RKO (cell line): ENCODE results near the gene IKZF1.
A peak's percentile ranks its signal among the peaks of the same experiment; 100 is the strongest.

Source experiments
- DNase-seq: peaks from one replicate; pipeline ENCODE4 v3.0.0-alpha.2; 2016; ENCODE audit warnings: low spot score

IKZF1 gene

DNA sequence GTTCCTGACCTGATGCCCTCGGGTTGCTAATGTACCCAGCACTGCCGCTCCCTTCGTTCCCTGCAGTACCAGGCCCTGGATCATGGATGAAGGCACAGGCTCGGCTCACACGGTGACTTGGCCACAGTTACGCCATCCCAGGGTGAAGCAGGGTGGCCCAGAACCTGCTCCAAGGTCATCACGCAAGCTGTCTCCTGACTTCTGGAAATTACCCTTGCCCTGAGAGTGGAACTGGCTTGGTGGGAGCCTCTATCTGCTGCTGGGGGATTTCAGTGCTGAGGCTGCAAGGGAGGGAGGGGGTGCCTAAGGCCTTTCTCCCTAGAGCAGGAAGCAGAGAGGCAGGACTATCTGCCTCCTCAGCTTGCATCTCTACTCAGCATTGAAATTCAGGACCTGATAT, 109.0 kb downstream of the IKZF1 start:
- DNase-seq: no peak

DNA sequence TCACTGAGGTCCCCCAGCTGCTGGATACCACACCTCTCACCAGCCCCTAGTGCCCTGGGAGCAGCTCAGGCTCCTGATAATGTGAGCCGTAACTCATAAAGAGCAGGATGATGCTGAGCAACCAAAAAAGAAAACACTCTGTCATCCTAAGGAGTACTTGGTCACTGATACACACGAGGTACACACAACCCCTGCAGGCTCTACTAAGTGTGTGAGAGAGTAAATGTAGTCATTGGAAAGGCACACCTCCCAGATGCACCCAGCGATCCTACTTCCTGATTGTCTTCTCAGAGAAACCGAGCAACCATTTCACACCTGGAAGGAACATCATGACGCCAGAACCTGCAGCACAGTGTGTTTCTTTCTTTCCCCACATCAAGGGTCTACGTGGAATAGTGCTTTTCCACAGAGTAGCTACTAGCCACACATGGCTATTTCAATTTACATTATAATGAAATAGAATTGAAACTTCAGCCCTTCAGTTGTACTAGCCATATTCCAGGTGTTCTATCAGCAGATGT, 111.4 kb downstream of the IKZF1 start:
- no peak for DNase-seq

DNA sequence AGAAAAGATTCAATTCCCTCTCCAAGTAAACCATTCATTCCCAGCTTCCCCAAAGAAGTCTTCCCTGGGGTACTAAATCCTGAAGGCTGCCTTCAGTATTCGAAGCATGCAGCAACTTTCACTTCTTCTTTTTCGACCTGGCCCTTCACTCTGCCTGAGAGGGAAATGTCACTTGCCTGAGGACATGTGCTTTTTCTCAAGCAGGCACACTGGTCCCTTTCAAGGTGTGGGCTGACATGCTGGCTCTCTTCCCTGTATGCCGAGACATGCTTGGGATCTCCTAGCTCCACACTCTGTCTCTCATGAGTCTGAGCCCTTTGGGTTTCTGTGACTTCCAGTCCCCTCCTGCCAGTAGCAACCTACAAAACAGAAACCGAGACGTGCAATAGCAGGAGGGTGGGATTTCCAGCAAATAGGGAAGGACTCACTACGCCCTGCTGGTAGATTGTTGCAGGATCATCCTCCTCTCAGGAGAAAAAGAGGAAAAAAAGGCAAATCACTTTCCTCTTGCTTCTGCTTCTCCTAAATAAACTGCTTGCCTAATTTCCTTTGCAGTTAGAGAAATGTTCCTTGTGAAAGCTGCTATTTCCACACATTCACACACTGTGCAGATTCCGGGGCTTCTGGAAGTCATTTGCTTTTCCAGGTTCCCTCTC, 112.1 kb downstream of the IKZF1 start:
- DNase-seq: no peak

DNA sequence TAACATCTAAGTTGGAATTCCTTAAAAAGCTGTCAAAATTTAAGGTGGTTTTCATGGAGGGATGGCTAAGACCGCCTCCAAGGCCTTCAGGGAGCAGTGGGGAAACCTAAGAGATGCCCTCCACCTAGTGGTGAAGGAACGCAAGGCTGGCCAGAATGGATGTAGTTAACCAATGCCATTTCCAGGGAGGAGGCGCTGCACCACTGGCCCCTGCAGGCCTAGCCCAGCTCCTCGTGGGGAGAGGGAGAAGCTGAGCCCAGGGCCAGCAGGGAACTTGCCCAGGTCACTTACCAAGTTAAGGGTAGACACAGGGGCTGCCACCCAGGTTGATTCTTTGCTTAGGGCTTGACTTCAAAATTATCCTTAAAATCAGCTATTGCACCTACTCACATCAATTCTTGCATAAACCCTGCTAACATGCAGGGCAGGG, 113.6 kb downstream of the IKZF1 start:
- DNase-seq: peak; percentile 86

DNA sequence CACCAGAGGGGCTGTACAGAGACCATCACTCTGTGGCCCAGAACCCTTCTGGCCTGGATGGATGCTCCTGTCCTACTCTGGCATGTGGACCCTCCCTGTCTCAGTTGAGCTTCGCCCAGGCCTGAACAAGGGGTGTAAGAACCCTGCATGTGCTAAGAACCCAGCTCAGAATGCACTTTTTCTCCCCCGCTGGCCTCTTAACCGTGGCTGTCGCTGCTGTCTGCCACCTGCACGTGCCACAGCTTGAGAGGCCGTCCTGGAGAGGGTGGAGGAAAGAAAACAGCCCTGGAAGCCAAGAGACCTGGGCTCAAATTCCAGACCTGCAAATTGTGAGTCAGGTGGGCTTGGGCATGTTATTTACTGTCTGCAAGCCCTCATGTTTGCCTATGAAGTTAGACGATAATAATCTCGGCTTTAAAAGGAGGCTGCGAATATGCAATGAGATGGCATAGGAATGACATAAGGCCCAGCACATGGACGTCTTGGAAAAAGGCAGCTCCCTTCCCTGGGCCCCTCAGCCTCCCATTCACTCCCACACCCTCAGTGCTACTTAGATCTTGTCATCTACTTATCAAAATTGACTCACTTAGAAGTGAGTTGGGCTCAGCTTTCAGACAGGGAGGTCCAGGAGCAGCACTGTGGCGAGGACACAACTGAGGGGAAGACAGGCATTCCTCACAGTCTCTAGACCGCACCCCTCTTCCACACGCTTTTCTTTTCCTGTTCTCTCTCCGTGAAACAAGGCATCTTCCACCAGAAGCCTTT, 114.2 kb downstream of the IKZF1 start:
- DNase-seq: no peak

DNA sequence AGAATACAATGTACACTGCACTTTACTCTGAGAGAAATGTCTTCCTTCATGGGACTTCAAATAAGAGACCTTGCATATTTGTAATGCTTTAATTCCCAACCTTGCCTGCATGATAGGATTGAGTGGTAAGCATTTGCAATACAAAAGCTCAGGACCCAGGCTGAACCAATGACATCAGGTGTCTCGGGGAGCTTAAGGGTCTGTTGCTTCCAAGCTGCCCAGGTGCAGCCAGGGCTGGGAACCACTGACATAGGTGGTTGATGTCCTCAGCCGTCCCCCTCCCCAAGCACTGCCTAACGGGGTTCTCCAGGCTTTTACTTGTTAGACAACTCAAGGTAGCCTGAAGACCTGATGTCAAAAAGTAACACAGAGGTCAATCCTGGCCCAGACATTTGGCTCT, 116.5 kb downstream of the IKZF1 start:
- no peak for DNase-seq

DNA sequence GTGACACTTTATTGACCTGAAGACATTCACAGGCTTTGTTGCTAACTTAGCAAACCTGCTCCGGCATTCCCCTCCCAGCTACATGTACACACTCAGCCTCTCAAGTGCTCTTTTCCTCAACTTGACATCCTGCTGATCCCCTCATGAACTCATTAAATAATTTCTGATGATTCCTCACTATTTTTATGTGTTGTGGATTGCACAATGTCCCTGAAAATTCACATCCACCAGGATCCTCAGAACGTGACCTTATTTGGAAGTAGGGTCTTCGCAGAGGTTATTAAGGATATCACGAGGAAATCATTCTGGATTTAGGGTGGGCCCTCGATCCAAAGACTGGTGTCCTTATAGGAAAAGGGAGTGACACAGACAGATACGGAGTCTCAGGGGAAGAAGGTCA, 118.3 kb downstream of the IKZF1 start:
- no peak for DNase-seq

DNA sequence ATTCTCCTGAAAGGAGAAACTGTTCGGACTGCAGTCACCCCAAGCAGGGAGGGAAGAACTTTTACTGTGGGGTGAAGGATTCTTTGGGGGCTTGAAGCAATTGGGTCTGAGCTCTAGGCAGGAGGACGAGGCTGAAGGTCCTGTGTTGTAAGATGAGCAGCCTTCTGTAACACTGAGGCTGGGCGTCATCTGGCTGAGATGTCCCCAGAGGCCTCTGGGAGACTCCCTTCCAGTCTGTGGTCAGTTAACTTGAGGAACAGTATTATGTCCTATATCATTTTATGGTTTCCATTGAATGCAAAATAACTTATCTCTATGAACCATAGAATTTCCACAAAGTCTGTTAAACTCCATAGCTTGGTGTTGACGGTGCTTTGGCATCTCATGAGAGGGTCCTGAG, 119.3 kb downstream of the IKZF1 start:
- DNase-seq: no peak

DNA sequence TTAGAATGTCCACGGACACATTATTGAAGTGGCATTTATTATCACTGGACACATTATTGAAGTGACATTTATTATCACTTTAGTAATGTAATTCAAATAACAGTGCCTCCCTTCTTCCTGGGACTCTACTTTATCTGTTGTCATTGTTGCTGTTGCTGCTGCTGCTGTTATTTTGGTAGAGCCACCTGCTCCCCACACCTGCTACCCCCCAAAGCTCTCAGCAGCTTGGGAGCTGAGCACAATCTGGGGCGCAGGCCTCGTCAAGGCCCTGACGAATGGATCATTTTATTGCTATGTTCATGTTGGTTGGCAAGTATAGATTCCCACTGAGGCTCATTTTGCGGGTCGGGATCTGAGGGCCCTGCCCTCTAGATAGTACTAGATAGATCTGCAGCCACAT, 120.8 kb downstream of the IKZF1 start:
- no peak for DNase-seq

DNA sequence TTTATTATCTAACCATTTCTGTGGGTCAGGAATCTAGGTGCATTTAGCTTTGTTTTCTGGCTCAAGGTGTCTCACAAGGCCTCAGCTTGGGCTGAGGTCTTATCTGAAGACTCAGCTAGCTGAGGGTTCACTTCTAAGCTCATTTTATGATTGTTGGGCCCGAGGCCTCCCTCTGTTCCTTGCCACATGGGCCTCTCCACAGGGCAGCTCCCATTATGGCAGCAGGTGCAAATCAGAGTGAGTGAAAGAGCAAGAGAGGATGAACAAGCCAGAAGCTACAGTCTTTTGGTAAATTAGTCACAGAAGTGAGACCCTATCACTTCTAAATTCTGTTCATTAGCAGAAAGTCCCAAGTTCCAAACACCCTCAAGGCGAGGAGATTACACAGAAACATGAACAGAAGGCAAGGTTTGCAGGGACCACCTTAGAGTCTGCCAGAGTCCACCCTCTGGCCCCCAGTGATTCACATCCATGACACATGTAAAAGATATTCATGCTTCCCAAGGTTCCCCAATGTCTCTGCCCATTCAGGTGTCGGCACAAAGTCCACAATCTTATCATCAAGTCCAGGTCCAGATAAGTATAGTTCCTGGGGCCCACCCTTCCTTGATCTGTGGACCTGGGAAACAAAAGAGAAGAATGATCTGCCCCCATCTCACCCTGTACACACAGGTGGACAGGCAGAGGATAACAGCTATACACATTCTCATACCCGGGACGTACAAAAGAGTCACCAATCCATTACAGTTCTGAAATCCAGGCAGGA, 121.9 kb downstream of the IKZF1 start:
- no peak for DNase-seq

DNA sequence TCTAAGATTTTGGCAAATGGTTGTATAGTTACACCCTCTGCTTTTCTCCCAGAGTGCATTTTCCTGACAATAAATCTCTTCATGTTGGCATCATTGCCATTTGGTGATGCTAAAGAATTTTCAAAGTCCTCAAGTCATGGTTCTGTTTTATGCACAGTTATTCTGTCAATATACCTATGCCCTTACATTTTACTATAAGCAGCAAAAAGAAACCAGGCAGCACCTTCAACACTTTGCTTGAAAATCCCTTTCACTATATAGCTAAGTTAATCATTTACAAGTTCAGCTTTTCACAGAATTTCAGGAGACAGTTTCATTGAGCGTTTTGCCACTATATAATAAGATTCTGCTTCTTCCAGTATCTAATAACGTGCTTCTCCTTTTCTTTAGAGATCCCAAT, 123.0 kb downstream of the IKZF1 start:
- DNase-seq: no peak

DNA sequence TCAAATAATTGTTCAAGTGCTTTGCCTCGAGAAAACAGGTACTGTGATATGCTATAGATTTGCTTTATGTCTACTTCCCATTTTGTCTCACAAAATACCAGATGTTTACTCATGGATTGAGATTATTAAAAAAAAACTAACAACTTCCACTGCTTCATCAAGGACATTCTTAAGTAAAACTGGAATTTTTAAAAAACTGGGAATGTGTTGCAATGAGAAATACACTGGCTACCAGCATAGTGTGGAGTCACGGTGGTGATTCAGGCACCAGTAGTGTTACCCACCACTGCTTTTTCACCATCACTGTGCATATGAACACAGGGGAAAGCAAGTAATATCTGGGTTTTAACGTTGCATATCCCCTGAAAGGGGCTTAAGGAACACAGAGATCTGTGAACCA, 124.4 kb downstream of the IKZF1 start:
- no peak for DNase-seq

DNA sequence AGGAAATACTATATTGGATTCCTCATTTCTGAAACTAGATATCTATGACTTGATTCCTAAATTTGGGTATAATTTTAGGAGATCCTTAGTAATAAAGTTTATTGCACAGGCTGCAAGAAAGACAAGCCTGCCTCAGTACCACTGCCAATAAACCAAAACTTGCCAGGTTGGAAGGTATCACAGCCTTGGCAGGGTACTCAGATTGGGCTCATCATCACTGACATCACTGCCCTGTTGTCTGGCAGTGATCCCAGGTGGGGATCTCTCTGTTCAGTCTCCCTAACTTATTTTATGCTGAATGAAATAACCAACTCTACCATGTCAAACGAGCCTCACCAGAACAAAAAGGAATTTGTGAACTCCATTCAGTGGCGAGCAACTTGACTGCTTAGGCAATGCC, 126.8 kb downstream of the IKZF1 start:
- DNase-seq: no peak

DNA sequence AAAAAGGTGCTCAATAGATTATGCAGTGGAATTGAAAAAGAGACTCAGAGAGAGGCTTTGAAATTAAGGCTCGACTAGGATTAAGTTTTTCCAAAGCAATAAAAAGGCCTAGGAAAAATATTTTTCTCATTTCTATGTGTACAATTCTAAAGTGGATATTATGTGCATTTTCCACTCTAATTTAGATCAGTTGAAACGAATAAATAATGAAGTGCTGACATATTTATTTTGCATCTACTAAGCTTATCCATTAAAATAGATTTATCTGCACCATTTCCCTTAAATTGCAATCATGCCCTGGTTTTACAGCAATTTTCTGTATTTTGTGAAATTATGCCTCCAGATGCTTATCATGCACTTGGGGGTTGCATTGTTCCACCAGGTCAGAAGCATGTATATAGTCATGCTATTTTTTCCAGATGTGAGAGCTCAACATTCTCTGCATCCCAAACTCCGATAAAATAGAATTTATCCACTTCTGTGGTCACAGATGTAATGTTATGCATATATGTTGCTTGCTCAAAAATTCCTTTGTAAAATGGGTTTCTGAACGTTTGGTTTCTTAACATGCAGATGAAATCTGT, 127.3 kb downstream of the IKZF1 start:
- no peak for DNase-seq

DNA sequence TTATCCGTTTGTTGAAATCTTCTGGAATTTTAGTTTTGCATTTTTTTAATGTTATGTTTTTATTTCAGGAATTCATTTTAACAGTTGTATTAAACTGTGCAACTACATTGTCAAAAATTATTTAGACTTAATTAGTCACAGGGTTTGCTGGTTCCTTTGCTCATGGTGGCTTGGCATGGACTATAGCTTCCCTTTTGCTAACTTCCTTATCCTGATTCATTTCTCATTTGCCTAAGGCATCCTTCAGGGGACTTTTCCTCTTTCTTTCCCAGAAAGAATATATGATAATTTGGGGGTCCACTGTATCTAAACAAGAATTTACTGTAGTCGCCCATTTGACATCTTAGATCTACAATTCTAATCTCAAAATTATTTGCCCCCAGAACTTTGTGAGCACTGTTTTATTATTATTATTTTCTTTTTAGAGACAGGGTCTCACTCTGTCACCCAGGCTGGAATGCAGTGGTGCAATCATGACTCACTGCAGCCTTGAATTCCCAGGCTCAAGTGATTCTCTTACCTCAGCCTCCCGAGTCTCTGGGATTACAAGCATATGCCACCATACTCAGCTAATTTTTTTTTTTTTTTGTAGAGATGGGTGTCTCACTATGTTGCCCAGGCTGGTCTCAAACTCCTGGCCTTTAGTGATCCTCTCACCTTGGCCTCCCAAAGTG, 131.8 kb downstream of the IKZF1 start:
- peak; percentile 23 for DNase-seq

DNA sequence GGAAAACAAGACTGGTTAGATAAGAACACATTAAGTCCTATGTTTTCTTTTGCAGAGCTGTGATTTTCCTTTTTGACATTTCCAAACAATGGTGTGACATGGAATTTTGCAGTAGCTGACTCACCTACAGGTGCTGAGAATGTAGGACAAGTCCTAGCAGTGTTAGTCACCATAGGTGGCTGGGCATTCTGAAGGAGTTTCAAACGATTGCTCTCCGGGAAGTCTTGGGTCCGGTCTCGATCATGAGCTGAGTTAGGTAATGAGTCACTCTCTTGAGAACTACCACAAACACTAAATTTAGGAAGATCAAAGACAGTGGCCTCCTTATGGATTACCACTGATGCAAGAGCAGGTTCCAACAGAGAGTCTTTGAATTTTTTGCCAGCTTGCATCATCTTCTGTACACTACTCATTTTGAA, 142.0 kb downstream of the IKZF1 start:
- peak; percentile 51 for DNase-seq

DNA sequence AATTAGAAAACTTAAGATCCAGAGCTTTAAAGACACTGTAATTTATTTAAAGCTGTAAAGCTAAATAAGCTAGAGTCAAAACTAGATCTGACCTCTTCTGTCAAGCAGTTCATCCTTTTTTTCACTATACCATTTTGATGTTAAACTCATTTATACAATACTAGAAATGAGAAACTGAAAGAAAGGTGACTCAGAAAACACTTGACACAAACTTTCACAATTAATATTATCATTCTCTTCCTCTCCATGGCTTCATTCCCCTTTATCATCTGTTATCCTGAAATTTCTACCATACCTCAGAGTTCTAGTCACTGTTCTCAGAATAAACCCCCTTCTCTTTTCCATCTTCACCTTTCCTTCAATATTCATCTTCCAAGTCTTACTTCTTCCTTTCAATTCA, 144.3 kb downstream of the IKZF1 start:
- no peak for DNase-seq

DNA sequence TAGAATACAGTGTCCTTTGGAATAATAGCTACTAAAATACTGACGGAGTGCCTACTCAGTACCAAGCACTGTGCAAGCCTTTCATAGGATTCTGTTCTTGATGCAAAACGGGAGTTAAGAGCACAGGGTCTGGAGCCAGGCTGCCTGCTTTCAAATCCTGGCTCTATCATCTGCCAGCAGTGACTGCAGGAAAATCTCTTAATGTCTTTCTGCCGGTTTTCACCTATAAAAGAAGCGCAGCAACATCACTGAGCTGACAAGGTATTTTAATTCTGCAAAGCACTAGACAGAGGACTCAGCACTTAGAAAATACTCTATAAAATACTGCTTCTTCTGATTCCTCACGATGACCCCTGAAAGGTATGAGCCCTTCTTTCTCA, 145.0 kb downstream of the IKZF1 start:
- DNase-seq: no peak

DNA sequence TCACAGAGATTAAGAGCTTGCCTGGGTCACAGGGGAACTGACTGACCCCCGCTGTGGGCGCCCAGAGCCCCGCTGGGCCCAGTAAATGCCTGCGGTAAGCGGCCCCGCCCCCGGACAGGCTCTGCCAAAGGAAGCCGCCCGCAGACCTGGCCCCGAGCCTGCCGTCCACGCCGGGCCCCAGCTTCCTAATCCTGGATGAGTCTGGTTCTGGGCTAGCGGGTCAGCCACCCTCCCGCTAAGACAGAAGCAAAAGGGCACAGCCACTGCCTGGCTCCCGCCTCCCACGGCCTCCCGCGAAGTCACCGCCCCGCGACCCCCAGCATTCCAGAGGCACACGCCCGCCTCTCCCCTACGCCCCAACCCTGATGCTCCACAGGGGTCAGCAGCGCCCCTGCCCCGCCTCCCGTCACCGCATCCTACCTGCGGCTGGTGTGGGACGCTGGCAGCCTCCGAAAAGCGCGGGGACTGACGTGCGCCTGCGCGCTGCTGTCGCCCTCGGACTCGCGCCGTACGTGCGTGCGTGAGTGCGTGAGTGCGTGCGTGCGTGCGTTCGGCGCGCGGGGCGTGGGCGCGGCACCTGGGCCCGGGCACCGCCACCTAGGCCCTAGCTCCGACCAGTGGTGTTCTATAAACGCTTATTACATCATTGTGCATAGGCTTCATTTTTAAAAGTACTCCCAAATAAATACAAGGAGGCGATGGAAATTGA, 145.5 kb downstream of the IKZF1 start, which contains the start of gene FIGNL1:
Gene FIGNL1, minus strand, starts transcription at position 470 of the 709 bp plus-strand sequence. CDS start 3,063 bp downstream, outside the sequence.
- DNase-seq: peak; percentile 85

DNA sequence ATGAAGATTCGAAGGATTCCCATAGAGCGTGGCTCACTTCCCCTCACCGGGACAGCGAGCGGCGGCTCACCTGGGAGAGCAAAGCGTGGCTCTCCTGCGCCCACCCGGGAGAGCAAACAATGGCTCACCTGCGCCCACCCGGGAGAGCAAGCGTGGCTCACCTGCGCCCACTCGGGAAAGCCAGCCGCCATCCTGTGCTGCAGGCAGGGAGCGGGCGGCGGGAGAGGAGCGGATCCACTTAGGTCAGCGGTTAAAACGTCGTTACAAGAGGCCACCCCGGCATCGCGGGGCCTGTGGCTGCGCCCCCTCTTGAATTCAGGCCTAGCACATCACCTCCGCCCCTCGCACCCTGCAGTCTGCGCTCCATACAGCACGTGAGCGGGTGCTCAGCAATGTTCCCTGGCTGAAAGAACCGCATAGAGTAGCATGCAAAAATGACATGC, 146.1 kb downstream of the IKZF1 start:
- DNase-seq: no peak
